Measurements from ENCODE around the gene IGFBP2. TPM values are rescaled to one million over a fixed set of nuclear protein-coding genes. Genes with fewer than 3 reads are reported as not detected.
A peak's percentile ranks its signal among the peaks of the same experiment; 100 is the strongest.

Gene IGFBP2
- total RNA-seq, 1 donor: 1.1 TPM

DNA sequence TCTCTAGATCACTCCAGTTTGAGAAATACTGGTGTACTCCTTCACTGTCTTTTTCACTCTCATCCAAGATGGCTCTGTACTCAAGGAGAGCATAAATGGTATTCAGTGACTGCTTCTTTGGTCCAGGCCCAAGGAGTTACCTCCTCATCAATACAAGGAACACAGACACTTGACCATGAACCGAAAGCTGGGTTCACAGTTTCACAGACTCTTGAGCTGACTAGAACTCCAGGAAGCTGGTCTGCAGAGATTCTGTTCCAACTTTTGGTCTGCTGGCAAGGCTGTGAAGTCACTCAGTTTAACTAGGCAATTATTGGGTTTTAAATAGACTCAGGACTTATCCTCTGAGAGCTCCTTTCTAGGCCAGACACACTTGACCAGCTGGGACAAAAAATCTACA is 69.5 kb downstream of the IGFBP2 start:
- DNase-seq (ENCODE audit: low read depth): no peak
- H3K4me3 ChIP-seq (ENCODE audit: low read depth, low read length): no peak overlapping the region
- TF ChIP-seq, protein P1, sequence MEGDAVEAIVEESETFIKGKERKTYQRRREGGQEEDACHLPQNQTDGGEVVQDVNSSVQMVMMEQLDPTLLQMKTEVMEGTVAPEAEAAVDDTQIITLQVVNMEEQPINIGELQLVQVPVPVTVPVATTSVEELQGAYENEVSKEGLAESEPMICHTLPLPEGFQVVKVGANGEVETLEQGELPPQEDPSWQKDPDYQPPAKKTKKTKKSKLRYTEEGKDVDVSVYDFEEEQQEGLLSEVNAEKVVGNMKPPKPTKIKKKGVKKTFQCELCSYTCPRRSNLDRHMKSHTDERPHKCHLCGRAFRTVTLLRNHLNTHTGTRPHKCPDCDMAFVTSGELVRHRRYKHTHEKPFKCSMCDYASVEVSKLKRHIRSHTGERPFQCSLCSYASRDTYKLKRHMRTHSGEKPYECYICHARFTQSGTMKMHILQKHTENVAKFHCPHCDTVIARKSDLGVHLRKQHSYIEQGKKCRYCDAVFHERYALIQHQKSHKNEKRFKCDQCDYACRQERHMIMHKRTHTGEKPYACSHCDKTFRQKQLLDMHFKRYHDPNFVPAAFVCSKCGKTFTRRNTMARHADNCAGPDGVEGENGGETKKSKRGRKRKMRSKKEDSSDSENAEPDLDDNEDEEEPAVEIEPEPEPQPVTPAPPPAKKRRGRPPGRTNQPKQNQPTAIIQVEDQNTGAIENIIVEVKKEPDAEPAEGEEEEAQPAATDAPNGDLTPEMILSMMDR (IDR thresholded peaks at IDR 0.05; ENCODE audit: insufficient read depth, low read length): no peak

GRCh38 chr2:216710551-216711301 is 77.5 kb downstream of the IGFBP2 start:
- peak; percentile 73 for DNase-seq (ENCODE audit: low read depth)
- H3K4me3 ChIP-seq (ENCODE audit: low read depth, low read length): no peak overlapping the region
- TF ChIP-seq, protein P1 (IDR thresholded peaks at IDR 0.05; ENCODE audit: insufficient read depth, low read length): no peak

DNA sequence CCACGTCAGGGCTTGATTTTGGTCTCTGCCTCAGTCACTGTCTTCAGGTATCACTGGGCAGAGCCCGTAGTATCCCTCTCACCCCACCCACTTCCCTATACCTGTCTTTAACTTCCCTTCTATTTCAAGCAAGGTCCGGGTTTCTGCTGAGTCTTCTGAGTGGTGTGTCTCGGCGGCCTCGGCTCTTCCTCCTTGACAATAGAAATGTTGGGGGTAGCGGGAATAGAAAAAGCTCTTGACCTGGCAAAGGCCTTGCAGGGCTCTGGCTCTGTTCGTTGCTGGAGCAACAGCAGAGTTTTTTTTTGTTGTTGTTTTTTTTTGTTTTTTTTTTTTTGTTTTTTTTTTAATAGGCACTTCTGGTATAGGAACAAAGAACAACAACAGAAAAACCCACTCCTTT is 78.1 kb downstream of the IGFBP2 start:
- TF ChIP-seq, protein P1 (IDR thresholded peaks at IDR 0.05; ENCODE audit: insufficient read depth, low read length): no peak
- DNase-seq (ENCODE audit: low read depth): no peak
- H3K4me3 ChIP-seq (ENCODE audit: low read depth, low read length): no peak overlapping the region

GRCh38 chr2:216713691-216714336 is 80.6 kb downstream of the IGFBP2 start:
- TF ChIP-seq, protein P1 (IDR thresholded peaks at IDR 0.05; ENCODE audit: insufficient read depth, low read length): no peak
- peak; percentile 94 for DNase-seq (ENCODE audit: low read depth)
- H3K4me3 ChIP-seq (ENCODE audit: low read depth, low read length): no peak overlapping the region

Other genes starting within 250 kb of the IGFBP2 start
- gene SMARCAL1, start 220.9 kb upstream of the IGFBP2 start, total RNA-seq (ENCODE audit: low replicate concordance): 20.6 and 32.8 TPM in 2 replicates
- 1,513 and 2,231 TPM in 2 replicates for gene RPL37A, start 134.6 kb upstream of the IGFBP2 start, total RNA-seq (ENCODE audit: low replicate concordance)
- gene IGFBP5, start 62.1 kb downstream of the IGFBP2 start, total RNA-seq (ENCODE audit: low replicate concordance): 334 and 616 TPM in 2 replicates
- not detected in 2 replicates for gene TNP1, start 226.6 kb downstream of the IGFBP2 start, total RNA-seq (ENCODE audit: low replicate concordance)